ENCODE results near the gene RAC3.

The RAC3 gene

GRCh38 chr17:82073446-82073845 lies 42.0 kb downstream of the RAC3 start:
- no peak overlapping the region for H3K4me3 ChIP-seq (ENCODE audit: low read depth, low read length)
- DNase-seq (ENCODE audit: low read depth, low spot score): no peak
- TF ChIP-seq, protein P1, sequence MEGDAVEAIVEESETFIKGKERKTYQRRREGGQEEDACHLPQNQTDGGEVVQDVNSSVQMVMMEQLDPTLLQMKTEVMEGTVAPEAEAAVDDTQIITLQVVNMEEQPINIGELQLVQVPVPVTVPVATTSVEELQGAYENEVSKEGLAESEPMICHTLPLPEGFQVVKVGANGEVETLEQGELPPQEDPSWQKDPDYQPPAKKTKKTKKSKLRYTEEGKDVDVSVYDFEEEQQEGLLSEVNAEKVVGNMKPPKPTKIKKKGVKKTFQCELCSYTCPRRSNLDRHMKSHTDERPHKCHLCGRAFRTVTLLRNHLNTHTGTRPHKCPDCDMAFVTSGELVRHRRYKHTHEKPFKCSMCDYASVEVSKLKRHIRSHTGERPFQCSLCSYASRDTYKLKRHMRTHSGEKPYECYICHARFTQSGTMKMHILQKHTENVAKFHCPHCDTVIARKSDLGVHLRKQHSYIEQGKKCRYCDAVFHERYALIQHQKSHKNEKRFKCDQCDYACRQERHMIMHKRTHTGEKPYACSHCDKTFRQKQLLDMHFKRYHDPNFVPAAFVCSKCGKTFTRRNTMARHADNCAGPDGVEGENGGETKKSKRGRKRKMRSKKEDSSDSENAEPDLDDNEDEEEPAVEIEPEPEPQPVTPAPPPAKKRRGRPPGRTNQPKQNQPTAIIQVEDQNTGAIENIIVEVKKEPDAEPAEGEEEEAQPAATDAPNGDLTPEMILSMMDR (IDR thresholded peaks at IDR 0.05; ENCODE audit: low read depth, low read length): no peak
- in situ Hi-C loops (cut with HindIII; ENCODE audit: low sequenced_read_pairs): no loop called here

- TF ChIP-seq, protein P1 (IDR thresholded peaks at IDR 0.05; ENCODE audit: low read depth, low read length): no peak
- no peak for DNase-seq (ENCODE audit: low read depth, low spot score)
- in situ Hi-C loops (cut with HindIII; ENCODE audit: low sequenced_read_pairs): no loop called here
- no peak overlapping the region for H3K4me3 ChIP-seq (ENCODE audit: low read depth, low read length)
Observed at GRCh38 chr17:82076018-82076784, 44.7 kb downstream of the RAC3 start.

DNA sequence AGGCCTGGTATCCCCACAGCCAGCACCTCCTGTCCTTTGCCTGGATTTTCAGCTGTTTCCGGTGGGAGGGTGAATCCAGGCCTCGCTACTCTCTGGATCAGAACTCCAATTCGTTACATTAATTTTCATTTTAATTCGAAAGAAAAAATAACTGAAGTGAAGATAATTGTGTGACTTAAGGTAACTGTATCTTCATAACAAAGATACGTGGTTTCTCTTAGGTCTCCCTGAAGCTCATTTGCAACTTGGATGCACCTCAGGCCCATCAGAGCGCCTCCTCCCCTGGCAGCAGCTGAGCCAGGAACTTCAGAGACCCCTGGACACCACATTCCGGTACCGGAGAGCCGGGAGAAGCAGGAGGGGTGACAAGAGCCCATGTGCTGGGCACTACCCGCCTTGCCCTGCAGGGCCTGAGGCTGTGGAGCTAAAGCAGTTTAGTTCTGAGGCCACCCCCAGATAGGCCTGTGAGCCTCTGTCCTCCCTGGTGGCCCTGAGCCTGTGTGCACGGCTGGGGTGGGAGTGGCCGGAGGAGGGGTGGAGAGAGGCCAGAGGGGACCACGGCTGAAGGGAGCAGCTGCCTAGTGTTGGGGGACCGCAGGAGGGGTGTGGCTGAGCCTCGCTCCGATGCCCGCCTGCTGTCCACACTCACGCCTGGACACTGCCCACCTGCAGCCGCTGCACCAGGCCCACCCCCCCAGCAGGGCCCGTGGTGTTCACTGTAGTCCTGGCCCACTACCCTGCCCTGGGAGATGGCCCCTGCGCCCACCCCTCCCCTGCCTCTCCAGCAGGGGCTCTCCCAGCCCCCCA lies 45.5 kb downstream of the RAC3 start:
- in situ Hi-C loops (cut with HindIII; ENCODE audit: low sequenced_read_pairs): no loop called here
- TF ChIP-seq, protein P1 (IDR thresholded peaks at IDR 0.05; ENCODE audit: low read depth, low read length): no peak

DNA sequence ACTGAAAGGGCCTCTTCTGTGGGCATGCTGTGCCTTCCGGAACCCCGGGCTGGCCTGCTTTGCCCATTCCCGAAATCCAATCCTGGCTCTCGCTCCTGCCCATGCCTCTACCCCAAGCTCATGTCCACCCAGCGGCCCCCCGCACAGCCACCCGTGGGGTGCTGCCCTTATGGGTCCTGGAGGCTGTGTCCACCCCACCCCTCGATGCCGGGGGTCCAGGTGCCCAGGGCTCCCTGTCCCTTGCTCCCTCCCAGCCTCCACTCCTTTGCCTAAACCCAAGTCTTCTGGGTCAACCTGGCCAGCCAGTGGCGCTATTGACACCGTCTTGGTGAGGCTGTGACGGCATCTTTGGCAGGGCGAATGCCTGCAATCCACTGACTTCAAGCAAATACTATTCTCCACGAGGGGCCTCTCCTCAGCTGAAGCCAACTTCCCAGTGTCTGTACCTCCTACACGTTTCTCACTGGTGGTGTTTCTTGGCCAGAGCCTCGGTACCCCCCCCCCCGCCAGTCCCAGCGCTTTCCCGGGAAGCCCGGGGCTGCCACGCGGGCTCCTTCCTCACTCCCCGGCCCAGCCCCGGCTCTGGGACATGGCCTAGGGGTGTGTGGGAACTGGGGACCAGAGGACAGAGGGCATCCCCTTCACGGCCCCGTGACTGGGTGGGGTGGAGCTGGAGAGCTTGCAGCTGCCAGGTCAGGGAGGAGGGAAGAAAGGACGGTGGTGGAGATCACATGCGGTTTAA lies 46.3 kb downstream of the RAC3 start:
- in situ Hi-C loops (cut with HindIII; ENCODE audit: low sequenced_read_pairs): no loop called here

More for the DNA sequence above, 45.5 kb downstream of the RAC3 start:
- no peak for DNase-seq (ENCODE audit: low read depth, low spot score)
- H3K4me3 ChIP-seq (ENCODE audit: low read depth, low read length): no peak overlapping the region

GRCh38 chr17:82078433-82078832 lies 47.0 kb downstream of the RAC3 start:
- no peak for DNase-seq (ENCODE audit: low read depth, low spot score)
- in situ Hi-C loops (cut with HindIII; ENCODE audit: low sequenced_read_pairs): no loop called here
- TF ChIP-seq, protein P1 (IDR thresholded peaks at IDR 0.05; ENCODE audit: low read depth, low read length): no peak
- no peak overlapping the region for H3K4me3 ChIP-seq (ENCODE audit: low read depth, low read length)

More for the DNA sequence above, 46.3 kb downstream of the RAC3 start:
- H3K4me3 ChIP-seq (ENCODE audit: low read depth, low read length): no peak overlapping the region
- no peak for DNase-seq (ENCODE audit: low read depth, low spot score)
- TF ChIP-seq, protein P1 (IDR thresholded peaks at IDR 0.05; ENCODE audit: low read depth, low read length): no peak

- in situ Hi-C loops (cut with HindIII; ENCODE audit: low sequenced_read_pairs): no loop called here
- no peak overlapping the region for H3K4me3 ChIP-seq (ENCODE audit: low read depth, low read length)
- TF ChIP-seq, protein P1 (IDR thresholded peaks at IDR 0.05; ENCODE audit: low read depth, low read length): no peak
- no peak for DNase-seq (ENCODE audit: low read depth, low spot score)
Observed at GRCh38 chr17:82079001-82079677, 47.7 kb downstream of the RAC3 start.
